K562 (cell line): Measurements from ENCODE around the gene PSMG3. TPM values are rescaled to one million over a fixed set of nuclear protein-coding genes. Genes with fewer than 3 reads are reported as not detected.

ENCODE experiments used
- ATF7 ChIP-seq: fragments of 450-650 bp; IDR thresholded peaks from 2 replicates; pipeline ENCODE4 v1.7.1; 2014; ENCODE audit warnings: mild to moderate bottlenecking, moderate library complexity
- CEBPB ChIP-seq: fragments of 450-650 bp; IDR thresholded peaks from 2 replicates; pipeline ENCODE4 v1.6.1; 2016; ENCODE audit warnings: missing genetic modification characterization, missing compliant biosample characterization
- DNMT1 ChIP-seq: fragments of 450-650 bp; IDR thresholded peaks from 2 replicates; pipeline ENCODE4 v1.6.1; 2016; ENCODE audit warnings: antibody characterized with exemption, mild to moderate bottlenecking
- E2F8 ChIP-seq: fragments of 450-650 bp; IDR thresholded peaks from 2 replicates; pipeline ENCODE4 v1.7.1; 2018; ENCODE audit warnings: mild to moderate bottlenecking, low read depth; ENCODE audit not compliant: partially characterized antibody
- GTF2F1 ChIP-seq: IDR thresholded peaks from 2 replicates; pipeline ENCODE4 v1.6.1; 2011; ENCODE audit warnings: low read depth, low read length, improper control_type of control experiment
- HDAC1 ChIP-seq, 2 experiments: fragments of 450-650 bp; IDR thresholded peaks; 2 replicates each; pipeline ENCODE4 v1.6.1; 2016 to 2017; ENCODE audit warnings: inconsistent platforms in 1 of 2, mild to moderate bottlenecking in 1 of 2, moderate library complexity in 1 of 2
- HNRNPH1 ChIP-seq: fragments of 200-400 bp; formaldehyde crosslinking; optimal IDR thresholded peaks from 2 replicates; pipeline ENCODE3; 2017; ENCODE audit warnings: low read depth, mild to moderate bottlenecking, low read length, moderate library complexity
- HSF4 ChIP-seq: fragments of 250-450 bp; sonication (Bioruptor Pico); IDR thresholded peaks from 2 replicates; pipeline ENCODE4 v2.1.2; 2022; ENCODE audit warnings: mild to moderate bottlenecking, moderate library complexity, borderline replicate concordance
- JUNB ChIP-seq: fragments of 450-650 bp; formaldehyde crosslinking; conservative IDR thresholded peaks from 2 replicates; pipeline ENCODE4 v1.4.0; 2020; ENCODE audit warnings: mild to moderate bottlenecking
- KDM5B ChIP-seq: fragments of 200-600 bp; sonication (generic); IDR thresholded peaks from 2 replicates; pipeline ENCODE4 v1.6.1; 2012; ENCODE audit warnings: low read depth, mild to moderate bottlenecking, moderate library complexity, low read length, control low read depth, inconsistent platforms; ENCODE audit not compliant: insufficient replicate concordance
- L3MBTL2 ChIP-seq: fragments of 450-650 bp; IDR thresholded peaks from 2 replicates; pipeline ENCODE4 v1.6.1; 2016; ENCODE audit warnings: mild to moderate bottlenecking, moderate library complexity
- MBD1 ChIP-seq: fragments of 250-450 bp; sonication (Bioruptor Pico); IDR thresholded peaks from 2 replicates; pipeline ENCODE4 v1.8.0; 2022; ENCODE audit warnings: inconsistent platforms
- POLR2A ChIP-seq: fragments of 450-650 bp; conservative IDR thresholded peaks from 2 replicates; pipeline ENCODE4 v1.6.1; 2016
- POLR2G ChIP-seq: fragments of 200-400 bp; formaldehyde crosslinking; IDR thresholded peaks from 2 replicates; pipeline ENCODE4 v1.6.1; 2017; ENCODE audit warnings: low read depth, mild to moderate bottlenecking, antibody characterized with exemption, low read length, moderate library complexity
- RBFOX2 ChIP-seq: fragments of 200-400 bp; formaldehyde crosslinking; IDR thresholded peaks from 2 replicates; pipeline ENCODE4 v1.6.1; 2017; ENCODE audit warnings: low read depth, mild to moderate bottlenecking, low read length, moderate library complexity
- SMARCC2 ChIP-seq: fragments of 450-650 bp; IDR thresholded peaks from 2 replicates; pipeline ENCODE4 v1.6.1; 2017; ENCODE audit warnings: antibody characterized with exemption, moderate library complexity, mild to moderate bottlenecking, low read depth
- ZFX ChIP-seq: sonication (generic); formaldehyde crosslinking; IDR thresholded peaks from 2 replicates; pipeline ENCODE4 v1.8.0; 2022; ENCODE audit warnings: mild to moderate bottlenecking, missing genetic modification reagents, moderate library complexity
- ZNF121 ChIP-seq: sonication (generic); formaldehyde crosslinking; conservative IDR thresholded peaks from 2 replicates; pipeline ENCODE4 v1.8.0; 2022; ENCODE audit warnings: missing genetic modification reagents
- ZNF184 ChIP-seq: sonication (generic); formaldehyde crosslinking; IDR thresholded peaks from 2 replicates; pipeline ENCODE4 v1.5.0; 2020; ENCODE audit warnings: missing genetic modification reagents
- ZNF239 ChIP-seq: fragments of 250-450 bp; sonication (Bioruptor Pico); IDR thresholded peaks from 2 replicates; pipeline ENCODE4 v1.4.0; 2020; ENCODE audit warnings: mild to moderate bottlenecking
- ZNF644 ChIP-seq: fragments of 200-800 bp; sonication (Bioruptor generic); IDR thresholded peaks from 2 replicates; pipeline ENCODE4 v1.6.1; 2016; ENCODE audit warnings: low read depth, missing genetic modification characterization, missing compliant biosample characterization
- ZNF699 ChIP-seq: fragments of 250-450 bp; sonication (Bioruptor Pico); IDR thresholded peaks from 2 replicates; pipeline ENCODE4 v1.8.0; 2021; ENCODE audit warnings: mild to moderate bottlenecking, moderate library complexity; ENCODE audit not compliant: insufficient replicate concordance
- ZNF707 ChIP-seq: fragments of 250-450 bp; sonication (Bioruptor Pico); conservative IDR thresholded peaks from 2 replicates; pipeline ENCODE4 v1.8.0; 2022; ENCODE audit warnings: inconsistent platforms, mild to moderate bottlenecking, moderate library complexity
- polyA plus RNA-seq, 8 experiments: library from polyadenylated mRNA; depleted of rRNA in 4 of 8; stranded (reverse) in 5 of 8; unstranded in 3 of 8; fragments of >200 nt; fragmentation: Nextera tagmentation in 2 of 8; fragmentation: Illumina TruSeq in 1 of 8; extraction: Ambion mirVana in 2 of 8; extraction: Trizol in 1 of 8; gene quantifications; 2 replicates each; pipeline versions ENCODE4 v1.2.1 to v1.2.3, GENCODE V29; 2011 to 2014; ENCODE audit warnings: inconsistent platforms in 1 of 8, missing spikeins in 1 of 8
- total RNA-seq, 7 experiments: library from RNA; depleted of rRNA in 6 of 7; stranded (reverse); fragments of >200 nt in 6 of 7; fragmentation: Illumina TruSeq in 2 of 7; extraction: Trizol in 2 of 7; gene quantifications; 2 replicates each; pipeline versions ENCODE4 v1.2.1 to v1.2.3, GENCODE V29; 2011 to 2021; ENCODE audit warnings: low replicate concordance in 1 of 7
- TF ChIP-seq, protein P1 (sequence below): fragments of 250-450 bp; sonication (Bioruptor Pico); IDR thresholded peaks from 2 replicates; pipeline ENCODE4 v1.5.0; 2020; ENCODE audit warnings: mild to moderate bottlenecking

The PSMG3 gene
- total and polyA plus RNA-seq, 9 of the 15 experiments (the other 6 are each of a cell fraction or from before 2014, with no cell fraction given) = 34.8 to 122 (median 80.1) TPM

GRCh38 chr7:1532456-1533254 lies 37.2 kb downstream of the PSMG3 start (continued):
- no peak for TF ChIP-seq HSF4
- peak; percentile 59 for TF ChIP-seq L3MBTL2
- no peak for TF ChIP-seq MBD1
- 0 out of 2 replicates have a peak, but pooled peaks have one; percentile 7 for TF ChIP-seq RBFOX2
- TF ChIP-seq, protein P1, sequence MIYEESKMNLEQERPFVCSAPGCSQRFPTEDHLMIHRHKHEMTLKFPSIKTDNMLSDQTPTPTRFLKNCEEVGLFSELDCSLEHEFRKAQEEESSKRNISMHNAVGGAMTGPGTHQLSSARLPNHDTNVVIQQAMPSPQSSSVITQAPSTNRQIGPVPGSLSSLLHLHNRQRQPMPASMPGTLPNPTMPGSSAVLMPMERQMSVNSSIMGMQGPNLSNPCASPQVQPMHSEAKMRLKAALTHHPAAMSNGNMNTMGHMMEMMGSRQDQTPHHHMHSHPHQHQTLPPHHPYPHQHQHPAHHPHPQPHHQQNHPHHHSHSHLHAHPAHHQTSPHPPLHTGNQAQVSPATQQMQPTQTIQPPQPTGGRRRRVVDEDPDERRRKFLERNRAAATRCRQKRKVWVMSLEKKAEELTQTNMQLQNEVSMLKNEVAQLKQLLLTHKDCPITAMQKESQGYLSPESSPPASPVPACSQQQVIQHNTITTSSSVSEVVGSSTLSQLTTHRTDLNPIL (CRISPR knock-in tag) = no peak
- no peak for TF ChIP-seq CEBPB (tag)
- 0 out of 2 replicates have a peak, but pooled peaks have one; percentile 33 for TF ChIP-seq ZFX
- peak in 1 of 2 experiments; percentile 85; a peak in 2 of 4 replicates for TF ChIP-seq HDAC1 (IDR thresholded peaks at IDR 0.05)
- TF ChIP-seq ZNF121 (CRISPR knock-in tag) = no peak
- peak; percentile 68 for TF ChIP-seq ATF7
- no peak for TF ChIP-seq POLR2A
- TF ChIP-seq ZNF239 (CRISPR knock-in tag) = no peak
- peak; percentile 44 for TF ChIP-seq E2F8
- no peak for TF ChIP-seq ZNF707 (CRISPR knock-in tag)
- no peak for TF ChIP-seq ZNF184
- TF ChIP-seq POLR2G = no peak
- no peak for TF ChIP-seq JUNB
- TF ChIP-seq HNRNPH1 = no peak
- TF ChIP-seq KDM5B = peak; percentile 40
- no peak for TF ChIP-seq DNMT1
- no peak for TF ChIP-seq ZNF699 (CRISPR knock-in tag)
- 0 out of 2 replicates have a peak, but pooled peaks have one; percentile 20 for TF ChIP-seq SMARCC2
- TF ChIP-seq GTF2F1 = no peak
- TF ChIP-seq ZNF644 (tag) = no peak
